Measurements from ENCODE around the gene RRN3. TPM values are rescaled to one million over a fixed set of nuclear protein-coding genes. Genes with fewer than 3 reads are reported as not detected.
"Not testable (repeated sequence)": the region's sequence is repeated elsewhere in the genome, so short reads cannot be mapped to it uniquely, and the experiment has no call there.

RRN3 gene
- total RNA-seq, 1 donor from 2014 or later = 46.6 TPM

GRCh38 chr16:15127641-15128425 is 33.8 kb upstream of the RRN3 start:
- not testable (repeated sequence) for H3K4me3 Mint-ChIP-seq (ENCODE audit: unreplicated experiment); H3K36me3 ChIP-seq (ENCODE audit: insufficient read depth, low read length); H3K4me2 ChIP-seq (ENCODE audit: low read length); H2AFZ ChIP-seq (ENCODE audit: low read depth, low read length); H3K4me1 Mint-ChIP-seq (ENCODE audit: low read depth, unreplicated experiment); H3K4me1 ChIP-seq (ENCODE audit: insufficient read depth, low read length); H3K27ac Mint-ChIP-seq (ENCODE audit: unreplicated experiment); H3K9ac ChIP-seq (ENCODE audit: low read length); FAIRE-seq; H3K79me2 ChIP-seq (ENCODE audit: insufficient read depth, low read length); H3K27me3 ChIP-seq (ENCODE audit: insufficient read depth, low read length); H3K4me3 ChIP-seq (ENCODE audit: insufficient read depth, low read depth, low read length); H3K27me3 Mint-ChIP-seq (ENCODE audit: low read depth, unreplicated experiment); H3K9me3 Mint-ChIP-seq (ENCODE audit: unreplicated experiment); DNase-seq (ENCODE audit: low read depth); H4K20me1 ChIP-seq (ENCODE audit: insufficient read depth, low read length); H3K9me3 ChIP-seq (ENCODE audit: insufficient read depth, low read depth, low read length); H3K27ac ChIP-seq (ENCODE audit: low read depth, low read length); H3K36me3 Mint-ChIP-seq (ENCODE audit: low read depth, unreplicated experiment)

- H3K4me3 Mint-ChIP-seq (ENCODE audit: unreplicated experiment); H3K27ac ChIP-seq (ENCODE audit: low read depth, low read length); FAIRE-seq; H3K9me3 ChIP-seq (ENCODE audit: insufficient read depth, low read depth, low read length); H3K27me3 ChIP-seq (ENCODE audit: insufficient read depth, low read length); H3K4me2 ChIP-seq (ENCODE audit: low read length); H3K9me3 Mint-ChIP-seq (ENCODE audit: unreplicated experiment); DNase-seq (ENCODE audit: low read depth); H4K20me1 ChIP-seq (ENCODE audit: insufficient read depth, low read length); H3K4me1 Mint-ChIP-seq (ENCODE audit: low read depth, unreplicated experiment); H3K27me3 Mint-ChIP-seq (ENCODE audit: low read depth, unreplicated experiment); H3K79me2 ChIP-seq (ENCODE audit: insufficient read depth, low read length); H3K36me3 ChIP-seq (ENCODE audit: insufficient read depth, low read length); H3K27ac Mint-ChIP-seq (ENCODE audit: unreplicated experiment); H3K4me3 ChIP-seq (ENCODE audit: insufficient read depth, low read depth, low read length); H3K9ac ChIP-seq (ENCODE audit: low read length); H3K36me3 Mint-ChIP-seq (ENCODE audit: low read depth, unreplicated experiment); H3K4me1 ChIP-seq (ENCODE audit: insufficient read depth, low read length); H2AFZ ChIP-seq (ENCODE audit: low read depth, low read length): not testable (repeated sequence)
These were observed 6.4 kb upstream of the RRN3 start for GRCh38 chr16:15100372-15100987.

GRCh38 chr16:15099366-15099909 is 5.4 kb upstream of the RRN3 start:
- H3K9me3 Mint-ChIP-seq (ENCODE audit: unreplicated experiment); H3K27me3 ChIP-seq (ENCODE audit: insufficient read depth, low read length); H3K9me3 ChIP-seq (ENCODE audit: insufficient read depth, low read depth, low read length); DNase-seq (ENCODE audit: low read depth); FAIRE-seq; H3K4me3 ChIP-seq (ENCODE audit: insufficient read depth, low read depth, low read length); H4K20me1 ChIP-seq (ENCODE audit: insufficient read depth, low read length); H3K4me1 Mint-ChIP-seq (ENCODE audit: low read depth, unreplicated experiment); H2AFZ ChIP-seq (ENCODE audit: low read depth, low read length); H3K36me3 ChIP-seq (ENCODE audit: insufficient read depth, low read length); H3K4me3 Mint-ChIP-seq (ENCODE audit: unreplicated experiment); H3K4me1 ChIP-seq (ENCODE audit: insufficient read depth, low read length); H3K4me2 ChIP-seq (ENCODE audit: low read length); H3K27me3 Mint-ChIP-seq (ENCODE audit: low read depth, unreplicated experiment); H3K27ac Mint-ChIP-seq (ENCODE audit: unreplicated experiment); H3K9ac ChIP-seq (ENCODE audit: low read length); H3K36me3 Mint-ChIP-seq (ENCODE audit: low read depth, unreplicated experiment); H3K27ac ChIP-seq (ENCODE audit: low read depth, low read length); H3K79me2 ChIP-seq (ENCODE audit: insufficient read depth, low read length): not testable (repeated sequence)

- H3K4me3 ChIP-seq (ENCODE audit: insufficient read depth, low read depth, low read length); H3K27ac ChIP-seq (ENCODE audit: low read depth, low read length); H3K9ac ChIP-seq (ENCODE audit: low read length); H3K4me2 ChIP-seq (ENCODE audit: low read length); H3K4me1 Mint-ChIP-seq (ENCODE audit: low read depth, unreplicated experiment); H4K20me1 ChIP-seq (ENCODE audit: insufficient read depth, low read length); H3K9me3 Mint-ChIP-seq (ENCODE audit: unreplicated experiment); DNase-seq (ENCODE audit: low read depth); H3K4me3 Mint-ChIP-seq (ENCODE audit: unreplicated experiment); H3K4me1 ChIP-seq (ENCODE audit: insufficient read depth, low read length); H3K36me3 ChIP-seq (ENCODE audit: insufficient read depth, low read length); H3K27me3 Mint-ChIP-seq (ENCODE audit: low read depth, unreplicated experiment); FAIRE-seq; H3K9me3 ChIP-seq (ENCODE audit: insufficient read depth, low read depth, low read length); H2AFZ ChIP-seq (ENCODE audit: low read depth, low read length); H3K36me3 Mint-ChIP-seq (ENCODE audit: low read depth, unreplicated experiment); H3K27ac Mint-ChIP-seq (ENCODE audit: unreplicated experiment); H3K27me3 ChIP-seq (ENCODE audit: insufficient read depth, low read length): not testable (repeated sequence)
- peaks cover 22% of the 10 kb centered on the region for H3K79me2 ChIP-seq (ENCODE audit: insufficient read depth, low read length)
These were observed 2.5 kb upstream of the RRN3 start for GRCh38 chr16:15096583-15096972.

GRCh38 chr16:15093571-15093954 is 509 bp downstream of the RRN3 start:
- Histone ChIP-seq H3K4me3 (ENCODE audit: insufficient read depth, low read depth, low read length) (peak overlapping the region; percentile 74), H3K27ac (ENCODE audit: low read depth, low read length) (peak overlapping the region; percentile 79), H3K4me2 (ENCODE audit: low read length) (peak overlapping the region; percentile 98), H3K9ac (ENCODE audit: low read length) (peak overlapping the region; percentile 86), H3K79me2 (ENCODE audit: insufficient read depth, low read length) (peaks cover 22% of the 10 kb centered on the region), H2AFZ (ENCODE audit: low read depth, low read length) (peak overlapping the region; percentile 72)
- not testable (repeated sequence) for H3K4me1 Mint-ChIP-seq (ENCODE audit: low read depth, unreplicated experiment); H3K36me3 Mint-ChIP-seq (ENCODE audit: low read depth, unreplicated experiment); H3K4me1 ChIP-seq (ENCODE audit: insufficient read depth, low read length); H3K9me3 ChIP-seq (ENCODE audit: insufficient read depth, low read depth, low read length); H3K36me3 ChIP-seq (ENCODE audit: insufficient read depth, low read length); H4K20me1 ChIP-seq (ENCODE audit: insufficient read depth, low read length); H3K27me3 ChIP-seq (ENCODE audit: insufficient read depth, low read length); H3K27me3 Mint-ChIP-seq (ENCODE audit: low read depth, unreplicated experiment); DNase-seq (ENCODE audit: low read depth); FAIRE-seq; H3K9me3 Mint-ChIP-seq (ENCODE audit: unreplicated experiment)
- Mint-ChIP-seq H3K4me3 (ENCODE audit: unreplicated experiment) (peak overlapping the region; percentile 97), H3K27ac (ENCODE audit: unreplicated experiment) (peak overlapping the region; percentile 98)
